HCT116 (cell line): ENCODE results near the gene VEPH1. TPM values are rescaled to one million over a fixed set of nuclear protein-coding genes. Genes with fewer than 3 reads are reported as not detected.

Source experiments
- ATAC-seq: fragments of 200-7000 bp; cut with Tn5 transposase; 2 replicates; pipeline ENCODE4 v1.9.1; 2020; ENCODE audit warnings: mild to moderate bottlenecking, moderate library complexity
- BruUV-seq: library from RNA; stranded (reverse); fragments of 400-500 nt; replicated peaks from 2 replicates; lab custom pipeline; 2021; lab: Mats Ljungman, UMichigan
- CTCF ChIA-PET: fragments of 300-600 bp; sonication (Branson Sonifier 250); formaldehyde crosslinking; loops from one replicate; lab custom pipeline; 2021; ENCODE audit warnings: antibody characterized with exemption; lab: Charles Lee
- POLR2A ChIA-PET: fragments of 300-600, 350-600 bp; sonication (Branson Sonifier 250); formaldehyde crosslinking; loops from one replicate; lab custom pipeline; 2021; ENCODE audit warnings: antibody characterized with exemption; lab: Charles Lee
- RAD21 ChIA-PET, 2 experiments: fragments of 300-600 bp; sonication (Branson Sonifier 250); formaldehyde crosslinking; loops; one replicate each; lab custom pipeline; 2023; ENCODE audit warnings: low total read pairs in 2 of 2; ENCODE audit not compliant: uncharacterized antibody in 2 of 2, unreplicated experiment in 2 of 2, low non-redundant PET in 1 of 2; lab: Charles Lee
- DNase-seq: peaks from one replicate; pipeline ENCODE4 v3.0.0-alpha.2; 2010; ENCODE audit warnings: low read depth, low spot score
- H2AFZ ChIP-seq: fragments of 200-600 bp; shearing (Covaris generic), sonication (generic); 2 replicates; pipeline ENCODE4 v1.6.1; 2017; ENCODE audit warnings: low read depth, mixed run types, mixed read lengths, antibody characterized with exemption, low read length; ENCODE audit not compliant: poor library complexity, severe bottlenecking
- H3K27ac ChIP-seq: 2 replicates; pipeline ENCODE4 v1.5.1; 2012; ENCODE audit warnings: low read depth, low read length
- H3K27me3 ChIP-seq: fragments of 200-600 bp; sonication (generic); 2 replicates; pipeline ENCODE4 v1.6.1; 2016; ENCODE audit warnings: mixed run types, low read length, mixed read lengths; ENCODE audit not compliant: insufficient read depth
- H3K36me3 ChIP-seq, 2 experiments: fragments of 200-500 bp in 1 of 2; fragments of 200-600 bp in 1 of 2; sonication (Bioruptor generic) in 1 of 2; sonication (generic) in 1 of 2; 2 replicates each; pipeline versions ENCODE4 v1.5.1 to v1.6.1; 2014 to 2016; ENCODE audit warnings: low read length in 2 of 2, inconsistent platforms in 1 of 2, mixed read lengths in 1 of 2, mixed run types in 1 of 2; ENCODE audit not compliant: insufficient read depth in 2 of 2, control insufficient read depth in 1 of 2
- H3K4me1 ChIP-seq, 2 experiments: fragments of 200-600 bp in 1 of 2; sonication (generic) in 1 of 2; 2 replicates each; pipeline versions ENCODE4 v1.5.1 to v1.6.1; 2012 to 2017; ENCODE audit warnings: low read length in 2 of 2, inconsistent platforms in 1 of 2, mild to moderate bottlenecking in 1 of 2, mixed read lengths in 1 of 2, mixed run types in 1 of 2, moderate library complexity in 1 of 2; ENCODE audit not compliant: insufficient read depth in 2 of 2, control insufficient read depth in 1 of 2
- H3K4me2 ChIP-seq: fragments of 200-600 bp; sonication (generic); 2 replicates; pipeline ENCODE4 v1.6.1; 2017; ENCODE audit warnings: mixed run types, low read length, mixed read lengths
- H3K4me3 ChIP-seq, 2 experiments: fragments of 200-600 bp in 1 of 2; sonication (generic) in 1 of 2; replicated peaks in 1 of 2; 2 replicates each; pipeline ENCODE4 v1.5.1; 2011 to 2016; ENCODE audit warnings: low read length in 2 of 2, control low read depth in 1 of 2, low read depth in 1 of 2, mild to moderate bottlenecking in 1 of 2, mixed read lengths in 1 of 2, mixed run types in 1 of 2
- H3K79me2 ChIP-seq: fragments of 200-600 bp; sonication (generic); 2 replicates; pipeline ENCODE4 v1.6.1; 2017; ENCODE audit warnings: mild to moderate bottlenecking, mixed run types, low read length, moderate library complexity, mixed read lengths; ENCODE audit not compliant: insufficient read depth
- H3K9ac ChIP-seq: fragments of 200-600 bp; sonication (generic); 2 replicates; pipeline ENCODE4 v1.6.1; 2016; ENCODE audit warnings: low read length, mixed read lengths
- H3K9me2 ChIP-seq: fragments of 200-600 bp; sonication (generic), shearing (Covaris generic); 2 replicates; pipeline ENCODE4 v1.6.1; 2017; ENCODE audit warnings: mixed run types, mild to moderate bottlenecking, moderate library complexity; ENCODE audit not compliant: insufficient read depth
- H3K9me3 ChIP-seq, 2 experiments: fragments of 200-500 bp in 1 of 2; fragments of 200-600 bp in 1 of 2; sonication (Bioruptor generic) in 1 of 2; sonication (generic) in 1 of 2; 2 replicates each; pipeline ENCODE4 v1.6.1; 2014 to 2017; ENCODE audit warnings: low read length in 2 of 2, mixed read lengths in 2 of 2, inconsistent platforms in 1 of 2, low read depth in 1 of 2, mild to moderate bottlenecking in 1 of 2, mixed run types in 1 of 2, moderate library complexity in 1 of 2; ENCODE audit not compliant: control insufficient read depth in 1 of 2, insufficient read depth in 1 of 2
- H4K20me1 ChIP-seq: fragments of 200-600 bp; sonication (generic), shearing (Covaris generic); 2 replicates; pipeline ENCODE4 v1.6.1; 2017; ENCODE audit warnings: mixed run types, mild to moderate bottlenecking, moderate library complexity; ENCODE audit not compliant: insufficient read depth
- FOSL1 ChIP-seq: IDR thresholded peaks from 2 replicates; pipeline ENCODE4 v1.6.1; 2012; ENCODE audit warnings: low read depth
- SIN3A ChIP-seq: IDR thresholded peaks from 2 replicates; pipeline ENCODE4 v1.6.1; 2012; ENCODE audit warnings: low read depth
- SRF ChIP-seq: IDR thresholded peaks from 2 replicates; pipeline ENCODE4 v1.6.1; 2012; ENCODE audit warnings: low read depth
- TCF7L2 ChIP-seq: IDR thresholded peaks from 2 replicates; pipeline ENCODE4 v1.7.0; 2011; ENCODE audit warnings: borderline replicate concordance, inconsistent platforms; ENCODE audit not compliant: insufficient read depth, insufficient read length; ENCODE audit errors: extremely low read depth
- ZNF274 ChIP-seq: fragments of 200-500 bp; sonication (Bioruptor generic); IDR thresholded peaks from 2 replicates; pipeline ENCODE4 v1.6.1; 2014; ENCODE audit warnings: mild to moderate bottlenecking, low read depth, low read length, inconsistent platforms
- intact Hi-C: fragments of 100-400 bp; cut with micrococcal nuclease; formaldehyde crosslinking; loops from 2 replicates; pipeline ENCODE4 v1.10.0; 2022
- total RNA-seq: library from RNA; stranded (reverse); gene quantifications from one replicate; pipeline ENCODE4 v1.2.1, GENCODE V29; 2021; ENCODE audit not compliant: unreplicated experiment
- TF ChIP-seq, protein P1 (sequence below), 3 experiments: fragments of 200-600 bp in 1 of 3; sonication (generic) in 1 of 3; IDR thresholded peaks in 2 of 3; conservative IDR thresholded peaks in 1 of 3; 2 replicates each; pipeline ENCODE4 v1.5.1; 2012 to 2017; ENCODE audit warnings: low read depth in 2 of 3, low read length in 2 of 3, antibody characterized with exemption in 1 of 3, borderline replicate concordance in 1 of 3, control low read depth in 1 of 3, mild to moderate bottlenecking in 1 of 3, mixed read lengths in 1 of 3, mixed run types in 1 of 3, moderate library complexity in 1 of 3; ENCODE audit not compliant: insufficient read depth in 1 of 3
- TF ChIP-seq, protein P2 (sequence below): IDR thresholded peaks from 2 replicates; pipeline ENCODE4 v1.6.1; 2012; ENCODE audit warnings: low read depth
- TF ChIP-seq, protein P3 (sequence below): IDR thresholded peaks from 2 replicates; pipeline ENCODE4 v1.6.1; 2012

The VEPH1 gene
- total RNA-seq, 1 experiment from 2014 or later = 4.9 TPM

DNA sequence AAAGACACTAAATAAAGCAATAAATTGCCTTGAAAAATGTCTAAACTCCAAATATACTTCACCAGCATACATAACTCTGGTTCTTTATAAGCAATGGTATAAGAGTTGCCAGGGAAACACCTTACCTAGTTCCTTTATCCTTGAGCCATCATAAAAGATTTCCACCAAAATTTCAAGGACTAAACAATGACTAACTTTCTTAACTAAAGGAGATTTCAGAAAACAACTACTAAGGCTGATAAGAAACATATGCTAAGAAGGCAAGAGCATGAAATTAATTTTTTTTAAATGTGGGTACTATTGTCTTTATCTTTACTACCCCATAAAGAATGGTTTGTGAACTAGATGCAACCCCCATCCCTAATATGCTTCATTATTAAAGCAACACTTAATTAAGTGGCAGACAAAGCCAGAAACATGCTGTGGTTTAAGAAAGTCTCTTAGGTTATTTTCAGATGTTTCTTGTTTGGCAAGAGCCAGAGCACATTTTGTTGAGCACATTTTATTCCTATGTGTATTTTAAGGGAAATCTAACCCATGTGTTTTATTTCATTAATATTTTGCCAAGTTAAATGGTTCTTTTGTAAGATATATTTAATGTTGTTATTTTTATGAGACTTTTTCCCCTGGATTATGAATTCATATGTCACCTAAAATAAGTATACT is 17.4 kb upstream of the VEPH1 start:
- no peak for TF ChIP-seq SRF
- TF ChIP-seq TCF7L2 = no peak
- no peak for TF ChIP-seq SIN3A
- TF ChIP-seq, protein P1, sequence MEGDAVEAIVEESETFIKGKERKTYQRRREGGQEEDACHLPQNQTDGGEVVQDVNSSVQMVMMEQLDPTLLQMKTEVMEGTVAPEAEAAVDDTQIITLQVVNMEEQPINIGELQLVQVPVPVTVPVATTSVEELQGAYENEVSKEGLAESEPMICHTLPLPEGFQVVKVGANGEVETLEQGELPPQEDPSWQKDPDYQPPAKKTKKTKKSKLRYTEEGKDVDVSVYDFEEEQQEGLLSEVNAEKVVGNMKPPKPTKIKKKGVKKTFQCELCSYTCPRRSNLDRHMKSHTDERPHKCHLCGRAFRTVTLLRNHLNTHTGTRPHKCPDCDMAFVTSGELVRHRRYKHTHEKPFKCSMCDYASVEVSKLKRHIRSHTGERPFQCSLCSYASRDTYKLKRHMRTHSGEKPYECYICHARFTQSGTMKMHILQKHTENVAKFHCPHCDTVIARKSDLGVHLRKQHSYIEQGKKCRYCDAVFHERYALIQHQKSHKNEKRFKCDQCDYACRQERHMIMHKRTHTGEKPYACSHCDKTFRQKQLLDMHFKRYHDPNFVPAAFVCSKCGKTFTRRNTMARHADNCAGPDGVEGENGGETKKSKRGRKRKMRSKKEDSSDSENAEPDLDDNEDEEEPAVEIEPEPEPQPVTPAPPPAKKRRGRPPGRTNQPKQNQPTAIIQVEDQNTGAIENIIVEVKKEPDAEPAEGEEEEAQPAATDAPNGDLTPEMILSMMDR (IDR thresholded peaks at IDR 0.05 in 2 of 3, conservative IDR thresholded peaks at IDR 0.05 in 1 of 3; ENCODE audit: borderline replicate concordance in 1 of 3, insufficient read depth in 1 of 3, low read depth in 2 of 3, low read length in 2 of 3) = no peak
- no peak for TF ChIP-seq FOSL1
- TF ChIP-seq, protein P2, sequence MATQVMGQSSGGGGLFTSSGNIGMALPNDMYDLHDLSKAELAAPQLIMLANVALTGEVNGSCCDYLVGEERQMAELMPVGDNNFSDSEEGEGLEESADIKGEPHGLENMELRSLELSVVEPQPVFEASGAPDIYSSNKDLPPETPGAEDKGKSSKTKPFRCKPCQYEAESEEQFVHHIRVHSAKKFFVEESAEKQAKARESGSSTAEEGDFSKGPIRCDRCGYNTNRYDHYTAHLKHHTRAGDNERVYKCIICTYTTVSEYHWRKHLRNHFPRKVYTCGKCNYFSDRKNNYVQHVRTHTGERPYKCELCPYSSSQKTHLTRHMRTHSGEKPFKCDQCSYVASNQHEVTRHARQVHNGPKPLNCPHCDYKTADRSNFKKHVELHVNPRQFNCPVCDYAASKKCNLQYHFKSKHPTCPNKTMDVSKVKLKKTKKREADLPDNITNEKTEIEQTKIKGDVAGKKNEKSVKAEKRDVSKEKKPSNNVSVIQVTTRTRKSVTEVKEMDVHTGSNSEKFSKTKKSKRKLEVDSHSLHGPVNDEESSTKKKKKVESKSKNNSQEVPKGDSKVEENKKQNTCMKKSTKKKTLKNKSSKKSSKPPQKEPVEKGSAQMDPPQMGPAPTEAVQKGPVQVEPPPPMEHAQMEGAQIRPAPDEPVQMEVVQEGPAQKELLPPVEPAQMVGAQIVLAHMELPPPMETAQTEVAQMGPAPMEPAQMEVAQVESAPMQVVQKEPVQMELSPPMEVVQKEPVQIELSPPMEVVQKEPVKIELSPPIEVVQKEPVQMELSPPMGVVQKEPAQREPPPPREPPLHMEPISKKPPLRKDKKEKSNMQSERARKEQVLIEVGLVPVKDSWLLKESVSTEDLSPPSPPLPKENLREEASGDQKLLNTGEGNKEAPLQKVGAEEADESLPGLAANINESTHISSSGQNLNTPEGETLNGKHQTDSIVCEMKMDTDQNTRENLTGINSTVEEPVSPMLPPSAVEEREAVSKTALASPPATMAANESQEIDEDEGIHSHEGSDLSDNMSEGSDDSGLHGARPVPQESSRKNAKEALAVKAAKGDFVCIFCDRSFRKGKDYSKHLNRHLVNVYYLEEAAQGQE = no peak
- TF ChIP-seq, protein P3, sequence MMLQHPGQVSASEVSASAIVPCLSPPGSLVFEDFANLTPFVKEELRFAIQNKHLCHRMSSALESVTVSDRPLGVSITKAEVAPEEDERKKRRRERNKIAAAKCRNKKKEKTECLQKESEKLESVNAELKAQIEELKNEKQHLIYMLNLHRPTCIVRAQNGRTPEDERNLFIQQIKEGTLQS = no peak
- TF ChIP-seq ZNF274 = no peak
- TF ChIP-seq, all 23 proteins: peak for 0
- DNase-seq (no peak), ATAC-seq (no peak)
- RAD21 ChIA-PET = no interaction called here
- Histone ChIP-seq H2AFZ (peak overlapping the region; percentile 29), H3K27me3 (no peaks in the 10 kb centered on the region), H3K9ac (no peak overlapping the region), H3K79me2 (no peaks in the 10 kb centered on the region), H3K9me3 (no peaks in the 10 kb centered on the region), H3K4me1 (no peaks in the 10 kb centered on the region), H3K27ac (no peak overlapping the region), H3K36me3 (no peaks in the 10 kb centered on the region), H4K20me1 (no peaks in the 10 kb centered on the region), H3K9me2 (no peaks in the 10 kb centered on the region; the same call in 1 of the 2 replicates), H3K4me3 (no peak overlapping the region), H3K4me2 (no peak overlapping the region)
- CTCF ChIA-PET = no interaction called here
- no TSS peak for BruUV-seq
- POLR2A ChIA-PET = no interaction called here
- intact Hi-C loops = no loop called here
